Fibroblast of lung (primary cell): ENCODE data around the gene TACC2. TPM values are rescaled to one million over a fixed set of nuclear protein-coding genes. Genes with fewer than 3 reads are reported as not detected.

Experiments used
- DNase-seq, 2 donors: peaks; one replicate each; pipeline versions ENCODE4 v3.0.0 to v3.0.0-alpha.2; 2010; ENCODE audit warnings: low read depth in 2 of 2
- H2AFZ ChIP-seq: 2 replicates; pipeline ENCODE4 v1.5.1; 2012; ENCODE audit warnings: low read length, control low read depth, inconsistent platforms
- H3K27ac ChIP-seq: 2 replicates; pipeline ENCODE4 v1.5.1; 2011; ENCODE audit warnings: low read length, control low read depth; ENCODE audit not compliant: insufficient read depth
- H3K27me3 ChIP-seq: 2 replicates; pipeline ENCODE4 v1.5.1; 2011; ENCODE audit warnings: mild to moderate bottlenecking, low read length; ENCODE audit not compliant: control insufficient read depth, insufficient read depth
- H3K36me3 ChIP-seq: 2 replicates; pipeline ENCODE4 v1.5.1; 2011; ENCODE audit warnings: low read length; ENCODE audit not compliant: control insufficient read depth, insufficient read depth
- H3K4me1 ChIP-seq: 2 replicates; pipeline ENCODE4 v1.5.1; 2011; ENCODE audit warnings: low read length; ENCODE audit not compliant: control insufficient read depth, insufficient read depth; ENCODE audit errors: extremely low read depth
- H3K4me2 ChIP-seq: 2 replicates; pipeline ENCODE4 v1.5.1; 2011; ENCODE audit warnings: low read length, control low read depth; ENCODE audit not compliant: insufficient read depth; ENCODE audit errors: extremely low read depth
- H3K4me3 ChIP-seq, 4 experiments: fragments of 200-600 bp in 1 of 4; sonication (generic) in 1 of 4; replicated peaks in 1 of 4; 2 replicates each; pipeline ENCODE4 v1.5.1; 2011 to 2016; ENCODE audit warnings: low read length in 4 of 4, low read depth in 3 of 4, mild to moderate bottlenecking in 3 of 4, control low read depth in 2 of 4, inconsistent platforms in 1 of 4, mixed read lengths in 1 of 4; ENCODE audit not compliant: insufficient read depth in 1 of 4; ENCODE audit errors: control extremely low read depth in 1 of 4
- H3K79me2 ChIP-seq: 2 replicates; pipeline ENCODE4 v1.5.1; 2012; ENCODE audit warnings: mild to moderate bottlenecking, low read length, inconsistent platforms; ENCODE audit not compliant: control insufficient read depth, insufficient read depth
- H3K9ac ChIP-seq: 2 replicates; pipeline ENCODE4 v1.5.1; 2011; ENCODE audit warnings: mild to moderate bottlenecking, low read length, control low read depth; ENCODE audit not compliant: insufficient read depth
- H3K9me3 ChIP-seq: 2 replicates; pipeline ENCODE4 v1.5.1; 2012; ENCODE audit warnings: low read depth, low read length; ENCODE audit not compliant: control insufficient read depth, insufficient read depth
- H4K20me1 ChIP-seq: 2 replicates; pipeline ENCODE4 v1.5.1; 2011; ENCODE audit warnings: low read length; ENCODE audit not compliant: control insufficient read depth, insufficient read depth; ENCODE audit errors: extremely low read depth
- CTCF ChIP-seq, 2 donors: IDR thresholded peaks in 1 of 2; conservative IDR thresholded peaks in 1 of 2; 1 replicate in 1 of 2; 2 replicates in 1 of 2; pipeline ENCODE4 v1.5.1; 2011 to 2012; ENCODE audit warnings: low read length in 2 of 2, control low read depth in 1 of 2, inconsistent platforms in 1 of 2, low read depth in 1 of 2, mild to moderate bottlenecking in 1 of 2
- EZH2 ChIP-seq: IDR thresholded peaks from 2 replicates; pipeline ENCODE4 v1.5.1; 2012; ENCODE audit warnings: low read length, control low read depth, mild to moderate bottlenecking; ENCODE audit errors: missing control alignments
- polyA plus RNA-seq, 2 donors: library from polyadenylated mRNA; depleted of rRNA in 1 of 2; stranded (reverse) in 1 of 2; unstranded in 1 of 2; fragments of >200 nt; gene quantifications; 2 replicates each; pipeline ENCODE4 v1.2.1, GENCODE V29; 2011 to 2012; ENCODE audit warnings: missing spikeins in 1 of 2
- total RNA-seq: library from RNA; depleted of rRNA; stranded (reverse); fragments of >200 nt; gene quantifications from 2 replicates; pipeline ENCODE4 v1.2.1, GENCODE V29; 2014

TACC2 gene
- total and polyA plus RNA-seq, 2 donors (not counting 1 experiment from before 2014, with no cell fraction given) = 7.6 to 13.0 TPM

- H3K27me3 ChIP-seq = no peaks in the 10 kb centered on the region
- no peak overlapping the region for H2AFZ ChIP-seq
- no peaks in the 10 kb centered on the region for H3K9me3 ChIP-seq
- H3K9ac ChIP-seq = no peak overlapping the region
- H3K27ac ChIP-seq = peak overlapping the region; percentile 61
- H3K4me1 ChIP-seq = peaks cover 22% of the 10 kb centered on the region
- no peaks in the 10 kb centered on the region for H3K79me2 ChIP-seq
- no peak for DNase-seq
- peak overlapping the region; percentile 83 for H3K4me2 ChIP-seq
- H4K20me1 ChIP-seq = no peaks in the 10 kb centered on the region
- no peak for TF ChIP-seq CTCF (conservative IDR thresholded peaks at IDR 0.05 in 1 of 2, IDR thresholded peaks at IDR 0.05 in 1 of 2; ENCODE audit: low read depth in 1 of 2, low read length in 2 of 2)
- TF ChIP-seq EZH2 = no peak
- H3K4me3 ChIP-seq = peak overlapping the region in 1 of 4 experiments; percentile 40
- H3K36me3 ChIP-seq = no peaks in the 10 kb centered on the region
These were observed 165.1 kb downstream of the TACC2 start for GRCh38 chr10:122154031-122154544.

- H4K20me1 ChIP-seq = no peaks in the 10 kb centered on the region
- no peaks in the 10 kb centered on the region for H3K36me3 ChIP-seq
- H2AFZ ChIP-seq = no peak overlapping the region
- peaks cover 16% of the 10 kb centered on the region for H3K4me1 ChIP-seq
- H3K4me3 ChIP-seq = peak overlapping the region in 3 of 4 experiments; percentile 7 to 40 (median 20)
- peak overlapping the region; percentile 54 for H3K9ac ChIP-seq
- DNase-seq = peak; percentile 50 to 76
- peak overlapping the region; percentile 83 for H3K4me2 ChIP-seq
- peak overlapping the region; percentile 61 for H3K27ac ChIP-seq
- H3K27me3 ChIP-seq = no peaks in the 10 kb centered on the region
- H3K9me3 ChIP-seq = no peaks in the 10 kb centered on the region
- H3K79me2 ChIP-seq = no peaks in the 10 kb centered on the region
- TF ChIP-seq CTCF (conservative IDR thresholded peaks at IDR 0.05 in 1 of 2, IDR thresholded peaks at IDR 0.05 in 1 of 2; ENCODE audit: low read depth in 1 of 2, low read length in 2 of 2) (peak in 1 of 2 donors; percentile 3), EZH2 (no peak)
These were observed 165.8 kb downstream of the TACC2 start for GRCh38 chr10:122154545-122155366.

- Histone ChIP-seq H3K79me2 (no peaks in the 10 kb centered on the region), H3K4me3 (no peak overlapping the region), H3K4me1 (peaks cover 7% of the 10 kb centered on the region), H3K9me3 (no peaks in the 10 kb centered on the region), H4K20me1 (no peaks in the 10 kb centered on the region), H2AFZ (no peak overlapping the region), H3K36me3 (no peaks in the 10 kb centered on the region), H3K27me3 (no peaks in the 10 kb centered on the region), H3K4me2 (no peak overlapping the region), H3K27ac (no peak overlapping the region), H3K9ac (no peak overlapping the region)
- no peak for TF ChIP-seq CTCF (conservative IDR thresholded peaks at IDR 0.05 in 1 of 2, IDR thresholded peaks at IDR 0.05 in 1 of 2; ENCODE audit: low read depth in 1 of 2, low read length in 2 of 2)
- DNase-seq = peak; percentile 29 to 30
These were observed 168.5 kb downstream of the TACC2 start for GRCh38 chr10:122157451-122157850.
